ENCODE data around the gene GRIK3. TPM values are rescaled to one million over a fixed set of nuclear protein-coding genes. Genes with fewer than 3 reads are reported as not detected.

The GRIK3 gene
- total and polyA plus RNA-seq, 2 experiments from 2014 or later, result 0.31 to 2.9 TPM

- Histone ChIP-seq H3K36me3 (ENCODE audit: insufficient read depth) (no peaks in the 10 kb centered on the region), H3K79me2 (replicated peaks; ENCODE audit: insufficient read depth) (no peaks in the 10 kb centered on the region), H2AFZ (no peak overlapping the region), H3K4me2 (no peak overlapping the region), H3F3A (replicated peaks; ENCODE audit: low read depth) (no peaks in the 10 kb centered on the region), H3K27me3 (ENCODE audit: insufficient read depth) (no peaks in the 10 kb centered on the region), H3K4me1 (ENCODE audit: insufficient read depth) (no peaks in the 10 kb centered on the region), H3K4me3 (no peak overlapping the region), H4K20me1 (replicated peaks; ENCODE audit: insufficient read depth) (no peaks in the 10 kb centered on the region), H3K27ac (ENCODE audit: low read depth) (no peak overlapping the region), H3K9me2 (ENCODE audit: insufficient read depth) (no peaks in the 10 kb centered on the region)
- Mint-ChIP-seq H3K4me3 (no peak overlapping the region), H3K36me3 (ENCODE audit: low read depth) (no peaks in the 10 kb centered on the region; the same call in 2 of the 3 replicates), H3K27ac (no peak overlapping the region), H3K27me3 (ENCODE audit: insufficient read depth, low read depth, poor library complexity) (peaks cover 6% of the 10 kb centered on the region), H3K9me3 (0 out of 3 replicates have a peak, but pooled peaks cover 3% of the 10 kb centered on the region), H3K4me1 (no peaks in the 10 kb centered on the region; the same call in 2 of the 3 replicates)
- DNase-seq (ENCODE audit: low spot score) (no peak), ATAC-seq (no peak)
- TF ChIP-seq EZH2 (IDR thresholded peaks at IDR 0.05; ENCODE audit: low read depth, unreplicated experiment), result no peak
- no peak for TF ChIP-seq CTCF (conservative IDR thresholded peaks at IDR 0.05; ENCODE audit: low read depth in 2 of 2)
- TF ChIP-seq CREB1 (CRISPR knock-in tag; IDR thresholded peaks at IDR 0.05; ENCODE audit: low read depth), result no peak
- TF ChIP-seq JUNB (IDR thresholded peaks at IDR 0.05; ENCODE audit: unreplicated experiment), result no peak
- TF ChIP-seq EZH2phosphoT487 (IDR thresholded peaks at IDR 0.05; ENCODE audit: unreplicated experiment), result no peak
- no peak for TF ChIP-seq ETS1 (IDR thresholded peaks at IDR 0.05)
- TF ChIP-seq ZNF331 (CRISPR knock-in tag; IDR thresholded peaks at IDR 0.05; ENCODE audit: low read depth), result no peak
- TF ChIP-seq STAT1 (IDR thresholded peaks at IDR 0.05; ENCODE audit: unreplicated experiment), result no peak
- no peak for TF ChIP-seq ZNF114 (CRISPR knock-in tag; IDR thresholded peaks at IDR 0.05)
- TF ChIP-seq NANOG (IDR thresholded peaks at IDR 0.05; ENCODE audit: borderline replicate concordance), result no peak
- TF ChIP-seq ZNF462 (CRISPR knock-in tag; IDR thresholded peaks at IDR 0.05), result no peak
- TF ChIP-seq POLR2AphosphoS5 (IDR thresholded peaks at IDR 0.05; ENCODE audit: low read depth), result no peak
- TF ChIP-seq REST (IDR thresholded peaks at IDR 0.05; ENCODE audit: unreplicated experiment), result no peak
Measured at GRCh38 chr1:36794460-36794859, 239.9 kb downstream of the GRIK3 start.
